HG02943 (cell line): ENCODE data around the gene EPS8L1.

ENCODE experiments used
- ATAC-seq: cut with Tn5 transposase; IDR thresholded peaks from one replicate; pipeline ENCODE4 v1.9.1; 2021; ENCODE audit warnings: mild to moderate bottlenecking, low read depth, moderate library complexity; ENCODE audit not compliant: unreplicated experiment

EPS8L1 gene

GRCh38 chr19:55112777-55113569, 37.3 kb downstream of the EPS8L1 start:
- ATAC-seq, result no peak

GRCh38 chr19:55113570-55114039, 37.9 kb downstream of the EPS8L1 start:
- no peak for ATAC-seq

GRCh38 chr19:55114566-55115145, 39.0 kb downstream of the EPS8L1 start:
- ATAC-seq, result no peak

GRCh38 chr19:55115446-55116065, 39.9 kb downstream of the EPS8L1 start:
- ATAC-seq, result no peak

DNA sequence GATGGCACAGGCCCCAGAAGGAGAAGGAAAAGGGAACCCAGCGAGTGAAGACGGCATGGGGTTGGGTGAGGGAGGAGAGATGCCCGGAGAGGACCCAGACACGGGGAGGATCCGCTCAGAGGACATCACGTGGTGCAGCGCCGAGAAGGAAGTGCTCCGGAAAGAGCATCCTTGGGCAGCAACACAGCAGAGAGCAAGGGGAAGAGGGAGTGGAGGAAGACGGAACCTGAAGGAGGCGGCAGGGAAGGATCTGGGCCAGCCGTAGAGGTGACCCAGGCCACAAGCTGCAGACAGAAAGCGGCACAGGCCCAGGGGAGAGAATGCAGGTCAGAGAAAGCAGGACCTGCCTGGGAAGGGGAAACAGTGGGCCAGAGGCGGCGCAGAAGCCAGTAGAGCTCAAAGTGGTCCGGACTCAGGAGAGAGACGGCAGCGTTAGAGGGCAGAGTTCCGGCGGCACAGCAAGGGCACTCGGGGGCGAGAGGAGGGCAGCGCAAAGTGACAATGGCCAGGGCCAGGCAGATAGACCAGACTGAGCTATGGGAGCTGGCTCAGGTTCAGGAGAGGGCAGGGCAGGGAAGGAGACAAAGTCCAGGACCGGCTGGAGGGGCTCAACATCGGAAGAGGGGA, 40.7 kb downstream of the EPS8L1 start:
- no peak for ATAC-seq

DNA sequence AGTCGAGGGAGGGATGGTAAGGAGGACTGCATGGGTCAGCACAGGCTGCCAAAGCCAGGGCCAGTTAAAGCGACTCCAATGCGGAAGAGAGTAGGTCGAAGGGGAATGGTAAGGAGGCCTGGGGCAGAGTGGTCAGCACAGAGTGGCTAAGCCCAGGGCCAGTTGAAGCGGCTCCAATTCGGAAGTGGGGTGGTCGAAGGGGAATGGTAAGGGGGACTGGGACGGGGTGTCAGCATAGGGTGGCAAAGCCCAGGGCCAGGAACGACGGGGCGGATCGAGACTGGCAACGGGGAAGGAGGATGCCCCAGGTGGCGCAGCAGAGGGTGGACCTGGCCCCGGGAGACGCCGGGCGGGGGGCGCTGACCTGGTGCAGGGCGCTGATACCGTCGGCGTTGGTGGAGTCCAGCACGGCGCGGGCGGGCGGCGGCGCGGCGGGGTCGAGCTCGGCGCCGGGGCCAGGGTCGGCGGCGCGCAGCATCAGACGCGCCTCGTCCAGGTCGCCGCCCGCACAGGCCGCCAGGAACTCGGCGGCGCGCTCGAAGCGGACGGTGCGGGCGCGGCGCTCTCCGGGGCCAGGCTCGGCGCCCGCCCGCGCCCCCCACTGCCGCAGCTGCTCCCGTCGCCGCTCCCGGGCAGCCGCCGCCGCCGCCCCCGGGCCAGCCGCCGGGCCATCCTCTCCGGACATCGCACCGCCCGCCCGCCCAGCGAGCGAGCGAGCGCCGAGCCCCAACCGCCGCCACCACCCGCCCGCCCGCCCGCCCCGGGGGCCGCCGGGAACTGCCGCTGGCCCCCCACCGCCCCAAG, 41.4 kb downstream of the EPS8L1 start, which contains the start of gene PPP1R12C:
Gene PPP1R12C (minus strand): TSS at position 779 of the 804 bp plus-strand sequence. CDS start 94 bp downstream, at position 685.
- peak; percentile 3 for ATAC-seq

- peak; percentile 72 for ATAC-seq
Measured at GRCh38 chr19:55117663-55118391, 42.2 kb downstream of the EPS8L1 start.

- no peak for ATAC-seq
Measured at GRCh38 chr19:55118401-55118991, 42.8 kb downstream of the EPS8L1 start.

- ATAC-seq, result no peak
Measured at GRCh38 chr19:55119053-55119452, 43.4 kb downstream of the EPS8L1 start.

GRCh38 chr19:55131421-55131820, 55.8 kb downstream of the EPS8L1 start:
- ATAC-seq, result no peak

DNA sequence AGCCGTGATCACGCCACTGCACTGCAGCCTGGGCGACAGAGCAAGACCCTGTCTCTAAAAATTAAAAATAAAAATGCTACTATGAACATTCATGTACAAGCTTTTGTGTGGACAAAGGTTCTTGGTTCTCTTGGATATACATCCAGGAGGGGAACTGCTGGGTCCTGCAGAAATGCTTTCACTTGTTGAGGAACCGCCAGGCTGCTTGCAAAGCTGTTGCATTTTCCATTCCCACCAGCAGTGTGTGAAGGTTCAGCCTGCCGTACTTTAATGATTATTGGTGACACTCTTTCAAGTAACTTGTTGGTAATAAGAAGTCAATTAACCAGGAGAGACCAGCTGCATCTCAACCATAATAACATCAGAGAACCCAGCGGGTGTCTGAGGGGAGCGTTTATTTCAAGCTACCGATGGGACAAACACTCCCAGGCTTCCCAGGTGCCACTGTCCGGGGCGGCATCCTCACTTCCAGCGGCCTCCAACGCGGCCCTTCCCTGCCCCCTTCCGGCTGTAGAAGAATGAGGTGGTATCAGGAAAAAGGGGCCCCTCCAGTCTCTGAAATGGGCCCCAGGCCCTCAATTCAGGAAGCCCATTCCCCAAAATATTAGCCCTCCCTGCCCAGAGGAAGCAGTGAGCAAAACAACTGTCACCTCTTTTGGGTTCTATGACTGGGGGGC, 56.9 kb downstream of the EPS8L1 start:
- ATAC-seq, result no peak

DNA sequence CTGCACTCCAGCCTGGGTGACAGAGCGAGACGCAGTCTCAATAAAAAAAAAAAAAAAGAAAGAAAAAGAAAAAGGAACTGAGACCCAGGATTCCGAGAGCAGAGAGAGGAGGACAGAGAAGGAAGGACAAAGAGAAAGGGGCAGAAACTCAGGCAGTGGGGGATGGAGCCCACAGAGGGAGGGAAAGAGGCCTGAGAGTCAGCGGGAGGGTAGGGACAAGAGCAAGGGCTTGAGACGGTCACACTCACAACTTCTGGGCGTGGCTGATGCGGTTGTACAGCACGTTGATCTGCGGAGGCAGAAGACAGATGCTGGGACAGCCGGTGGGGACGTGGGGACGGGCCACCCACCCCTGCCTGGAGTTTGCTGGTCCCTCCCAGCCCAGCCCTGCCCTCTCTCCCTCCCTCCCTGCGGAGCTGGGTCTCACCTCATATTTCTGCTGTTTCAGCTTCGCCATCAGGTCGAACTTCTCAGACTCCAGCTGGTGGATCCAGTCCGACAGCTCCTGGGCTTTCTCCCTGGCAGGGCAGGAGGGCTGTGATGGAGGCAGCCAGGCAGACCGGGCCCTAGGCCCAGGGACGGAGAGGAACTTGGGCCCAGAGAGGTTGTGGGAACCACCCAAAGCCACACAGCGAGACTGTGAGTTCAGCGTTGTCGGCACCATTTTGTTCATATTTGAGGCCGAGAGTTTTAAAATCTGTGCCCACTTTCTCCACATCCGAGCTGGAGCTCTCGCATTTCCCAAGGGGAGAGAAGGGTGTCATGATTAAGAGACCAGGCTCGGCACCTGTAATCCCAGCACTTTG, 58.2 kb downstream of the EPS8L1 start:
- ATAC-seq, result no peak

DNA sequence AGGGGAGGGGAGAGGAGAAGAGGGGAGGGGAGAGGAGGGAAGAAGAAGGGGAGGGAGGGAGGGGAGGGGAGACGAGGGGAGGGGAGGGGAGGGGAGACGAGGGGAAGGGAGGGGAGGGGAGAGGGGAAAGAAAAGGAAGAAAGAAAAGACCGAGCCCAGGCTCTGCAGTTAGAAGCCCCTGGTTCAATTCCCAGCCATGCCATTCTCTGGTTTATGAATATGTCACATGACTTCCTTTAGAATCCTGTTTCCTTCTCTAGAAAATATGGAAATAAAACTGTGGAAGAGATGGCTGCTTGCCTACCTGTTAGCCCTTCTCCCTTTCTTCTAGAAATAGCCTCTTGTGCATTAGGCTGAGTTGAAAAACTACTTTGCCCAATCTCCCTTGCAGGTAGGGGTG, 59.1 kb downstream of the EPS8L1 start:
- ATAC-seq, result no peak

DNA sequence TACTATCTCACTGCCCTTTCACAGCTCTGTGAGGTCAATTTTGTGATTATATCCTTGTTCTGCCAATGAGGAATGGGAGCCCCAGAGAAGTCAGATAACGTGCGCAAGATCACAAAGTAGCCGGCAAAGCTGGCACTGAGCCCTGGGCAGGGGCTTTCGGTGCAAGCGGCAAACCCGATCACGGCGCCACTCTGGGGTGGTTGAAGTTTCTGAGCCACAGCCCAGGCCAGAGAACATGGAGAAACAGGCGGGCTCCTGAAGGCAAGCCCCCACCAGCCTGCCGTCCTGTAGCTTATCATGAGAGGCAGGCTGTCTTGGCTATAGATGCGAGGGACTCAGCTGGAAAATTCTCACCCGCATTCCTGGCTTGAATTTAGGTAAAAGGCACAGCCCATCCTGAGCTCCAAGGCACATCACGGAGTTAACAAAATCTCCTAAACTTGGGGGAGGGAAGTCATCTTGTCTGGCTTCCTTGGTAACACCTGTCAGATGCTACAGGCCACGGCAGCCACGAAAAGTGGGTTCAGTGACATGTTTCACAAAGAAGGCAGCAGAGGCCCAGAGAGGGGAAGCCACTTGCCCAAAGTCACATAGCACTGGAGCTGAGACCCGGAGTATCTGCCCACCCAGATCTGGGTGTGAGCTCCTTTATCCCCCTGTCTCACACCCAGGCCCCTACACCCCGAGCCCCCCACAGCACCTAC, 60.9 kb downstream of the EPS8L1 start:
- ATAC-seq, result no peak
